ENCODE data around the gene FUNDC1.

Gene FUNDC1, protein sequence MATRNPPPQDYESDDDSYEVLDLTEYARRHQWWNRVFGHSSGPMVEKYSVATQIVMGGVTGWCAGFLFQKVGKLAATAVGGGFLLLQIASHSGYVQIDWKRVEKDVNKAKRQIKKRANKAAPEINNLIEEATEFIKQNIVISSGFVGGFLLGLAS

DNA sequence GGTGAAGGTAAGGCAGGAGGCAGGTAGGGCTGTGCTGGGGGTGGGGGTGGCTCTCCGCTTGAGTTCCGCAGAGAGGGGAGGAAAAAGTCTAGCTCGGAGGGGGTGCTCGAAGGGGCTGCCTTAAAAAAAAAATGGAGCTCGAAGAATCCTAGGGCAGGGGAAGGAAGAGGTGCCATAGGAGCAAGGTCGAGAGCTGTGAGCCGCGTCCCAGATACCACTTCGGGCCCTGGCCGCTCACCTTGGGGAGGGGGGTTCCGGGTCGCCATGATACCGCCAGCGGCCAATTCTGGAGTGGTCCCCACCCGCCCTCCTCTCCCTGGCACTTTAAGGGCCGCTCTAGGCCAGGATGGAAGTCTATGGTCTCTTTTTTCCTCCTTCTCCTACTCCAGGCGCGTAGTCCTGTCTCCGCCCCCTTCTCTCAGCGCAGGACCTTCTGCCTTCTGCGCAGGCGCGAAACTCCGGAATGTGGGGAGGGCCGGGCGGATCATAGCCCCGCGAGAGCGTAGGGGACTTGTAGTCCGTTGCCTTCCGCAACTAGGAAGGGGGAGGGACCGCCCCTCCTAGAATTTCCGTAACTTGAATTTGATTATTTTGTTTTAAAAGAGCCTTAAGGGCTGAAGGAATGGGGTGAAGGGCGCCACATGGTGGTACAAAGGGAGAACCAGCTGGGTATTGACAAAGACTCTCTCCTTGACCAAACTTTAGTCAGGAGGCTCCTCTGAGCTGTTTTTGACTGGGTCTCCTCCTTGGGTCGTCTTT is at the start of gene FUNDC1:
Gene FUNDC1 (minus strand): TSS at position 293 of the 759 bp plus-strand sequence. CDS start 27 bp downstream, at position 266.
- Histone ChIP-seq H3K36me3 (ENCODE audit: control insufficient read depth, insufficient read depth, low read length) (no peaks in the 10 kb centered on the region), H3K27me3 (replicated peaks; ENCODE audit: control insufficient read depth, insufficient read depth, low read length) (no peaks in the 10 kb centered on the region), H3K4me3 (replicated peaks; ENCODE audit: low read depth, low read length) (peak within 1 kb of the TSS; percentile 95)
- TF ChIP-seq, protein P1, sequence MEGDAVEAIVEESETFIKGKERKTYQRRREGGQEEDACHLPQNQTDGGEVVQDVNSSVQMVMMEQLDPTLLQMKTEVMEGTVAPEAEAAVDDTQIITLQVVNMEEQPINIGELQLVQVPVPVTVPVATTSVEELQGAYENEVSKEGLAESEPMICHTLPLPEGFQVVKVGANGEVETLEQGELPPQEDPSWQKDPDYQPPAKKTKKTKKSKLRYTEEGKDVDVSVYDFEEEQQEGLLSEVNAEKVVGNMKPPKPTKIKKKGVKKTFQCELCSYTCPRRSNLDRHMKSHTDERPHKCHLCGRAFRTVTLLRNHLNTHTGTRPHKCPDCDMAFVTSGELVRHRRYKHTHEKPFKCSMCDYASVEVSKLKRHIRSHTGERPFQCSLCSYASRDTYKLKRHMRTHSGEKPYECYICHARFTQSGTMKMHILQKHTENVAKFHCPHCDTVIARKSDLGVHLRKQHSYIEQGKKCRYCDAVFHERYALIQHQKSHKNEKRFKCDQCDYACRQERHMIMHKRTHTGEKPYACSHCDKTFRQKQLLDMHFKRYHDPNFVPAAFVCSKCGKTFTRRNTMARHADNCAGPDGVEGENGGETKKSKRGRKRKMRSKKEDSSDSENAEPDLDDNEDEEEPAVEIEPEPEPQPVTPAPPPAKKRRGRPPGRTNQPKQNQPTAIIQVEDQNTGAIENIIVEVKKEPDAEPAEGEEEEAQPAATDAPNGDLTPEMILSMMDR (IDR thresholded peaks at IDR 0.05; ENCODE audit: insufficient read depth, low read length, poor library complexity, severe bottlenecking) = peak; percentile 55
- peak; percentile 90 for DNase-seq (ENCODE audit: extremely low read depth, insufficient read length)

DNA sequence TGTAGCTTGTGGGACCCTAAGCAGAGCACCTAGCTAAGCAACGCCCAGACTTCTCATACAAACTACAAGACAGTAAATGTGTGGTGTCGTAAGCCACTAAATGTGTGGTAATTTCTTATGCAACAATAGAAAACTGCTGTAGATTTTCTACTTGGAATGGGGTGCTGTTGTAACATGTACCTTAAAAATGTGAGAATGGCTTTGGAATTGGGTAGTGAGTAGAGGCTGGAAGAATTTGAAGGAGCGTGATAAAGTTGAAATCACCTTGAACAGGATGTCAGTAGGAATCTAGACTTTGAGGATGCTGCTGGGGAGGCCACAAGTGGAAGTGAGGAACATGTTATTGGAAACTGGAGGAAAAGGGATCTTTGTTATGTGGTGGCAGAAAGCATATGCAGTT is 43.2 kb upstream of the FUNDC1 start:
- TF ChIP-seq, protein P1 (IDR thresholded peaks at IDR 0.05; ENCODE audit: insufficient read depth, low read length, poor library complexity, severe bottlenecking) = no peak
- no peaks in the 10 kb centered on the region for H3K27me3 ChIP-seq (replicated peaks; ENCODE audit: control insufficient read depth, insufficient read depth, low read length)
- H3K36me3 ChIP-seq (ENCODE audit: control insufficient read depth, insufficient read depth, low read length) = no peaks in the 10 kb centered on the region
- no peak for DNase-seq (ENCODE audit: extremely low read depth, insufficient read length)
- H3K4me3 ChIP-seq (replicated peaks; ENCODE audit: low read depth, low read length) = no peak overlapping the region

DNA sequence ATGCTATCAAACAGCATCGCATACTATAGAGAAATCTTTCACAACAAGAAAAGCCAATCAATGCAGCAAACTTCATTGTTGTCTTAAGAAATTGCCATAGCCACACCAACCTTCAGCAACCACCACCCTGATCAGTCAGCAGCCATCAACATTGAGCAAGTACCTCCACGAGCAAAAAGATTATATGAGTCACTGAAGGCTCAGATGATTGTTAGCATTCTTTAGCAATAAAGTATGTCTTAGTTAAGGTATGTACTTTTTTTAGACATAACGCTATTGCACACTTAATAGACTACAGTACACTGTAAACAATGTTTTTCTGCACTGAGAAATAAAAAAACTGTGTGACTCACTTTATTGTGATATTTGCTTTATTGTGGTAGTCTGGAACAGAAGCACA is 37.8 kb upstream of the FUNDC1 start:
- no peak for DNase-seq (ENCODE audit: extremely low read depth, insufficient read length)
- no peaks in the 10 kb centered on the region for H3K36me3 ChIP-seq (ENCODE audit: control insufficient read depth, insufficient read depth, low read length)
- TF ChIP-seq, protein P1 (IDR thresholded peaks at IDR 0.05; ENCODE audit: insufficient read depth, low read length, poor library complexity, severe bottlenecking) = no peak
- no peaks in the 10 kb centered on the region for H3K27me3 ChIP-seq (replicated peaks; ENCODE audit: control insufficient read depth, insufficient read depth, low read length)
- H3K4me3 ChIP-seq (replicated peaks; ENCODE audit: low read depth, low read length) = no peak overlapping the region

DNA sequence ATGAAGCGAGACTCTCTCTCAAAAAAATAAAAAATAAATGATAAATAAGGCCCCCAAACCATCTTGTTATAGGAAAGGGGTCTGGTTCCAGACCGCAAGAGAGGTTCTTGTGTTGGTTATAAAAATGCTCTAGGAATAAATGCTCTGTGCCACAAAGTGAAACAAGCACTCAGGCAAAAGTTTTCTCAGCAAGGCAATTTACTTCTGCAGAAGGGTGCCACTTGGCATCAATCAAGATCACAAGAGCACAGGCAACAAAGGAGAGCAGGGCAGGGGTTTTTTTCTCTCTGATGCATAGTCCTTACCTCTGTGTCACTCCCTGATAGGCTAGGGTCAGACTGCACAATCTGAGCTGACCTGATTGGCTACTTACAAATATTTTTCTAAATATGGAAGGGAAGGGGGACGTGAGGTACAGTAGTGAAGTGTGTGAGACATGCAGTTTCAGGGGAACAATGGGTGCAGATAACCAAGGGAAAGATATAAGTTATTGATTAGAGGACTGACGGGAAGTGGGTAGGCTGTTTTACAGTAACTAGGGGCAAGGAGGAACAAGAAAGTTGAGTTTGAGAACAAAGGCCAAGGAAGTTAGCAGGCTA is 29.8 kb upstream of the FUNDC1 start:
- TF ChIP-seq, protein P1 (IDR thresholded peaks at IDR 0.05; ENCODE audit: insufficient read depth, low read length, poor library complexity, severe bottlenecking) = no peak
- no peak for DNase-seq (ENCODE audit: extremely low read depth, insufficient read length)
- Histone ChIP-seq H3K4me3 (replicated peaks; ENCODE audit: low read depth, low read length) (no peak overlapping the region), H3K27me3 (replicated peaks; ENCODE audit: control insufficient read depth, insufficient read depth, low read length) (no peaks in the 10 kb centered on the region), H3K36me3 (ENCODE audit: control insufficient read depth, insufficient read depth, low read length) (no peaks in the 10 kb centered on the region)

DNA sequence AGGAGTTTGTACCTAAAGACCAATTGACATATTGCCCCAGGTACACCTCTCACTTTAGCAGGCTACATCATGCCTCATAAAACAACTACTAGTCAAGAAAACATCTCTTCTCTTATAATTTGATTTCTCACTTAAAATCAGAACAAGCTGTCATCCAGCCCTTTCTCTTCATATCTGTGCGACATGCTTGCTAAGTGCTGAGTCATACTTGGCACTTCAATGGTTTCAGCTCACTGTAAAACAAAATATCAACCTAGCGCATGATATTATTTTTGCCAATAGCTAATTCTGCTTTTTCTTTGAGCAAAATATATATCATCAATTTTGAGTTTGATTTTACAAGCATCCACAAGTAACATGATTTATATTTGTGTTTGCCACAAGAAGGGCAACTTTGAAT is 27.9 kb upstream of the FUNDC1 start:
- Histone ChIP-seq H3K27me3 (replicated peaks; ENCODE audit: control insufficient read depth, insufficient read depth, low read length) (no peaks in the 10 kb centered on the region), H3K4me3 (replicated peaks; ENCODE audit: low read depth, low read length) (no peak overlapping the region), H3K36me3 (ENCODE audit: control insufficient read depth, insufficient read depth, low read length) (no peaks in the 10 kb centered on the region)
- no peak for DNase-seq (ENCODE audit: extremely low read depth, insufficient read length)
- TF ChIP-seq, protein P1 (IDR thresholded peaks at IDR 0.05; ENCODE audit: insufficient read depth, low read length, poor library complexity, severe bottlenecking) = no peak
